ENCODE results near the gene SEBOX. TPM values are rescaled to one million over a fixed set of nuclear protein-coding genes. Genes with fewer than 3 reads are reported as not detected.

Gene SEBOX
- total RNA-seq, 1 experiment from 2014 or later: not detected

- ChIA-PET POLR2A (ENCODE audit: unreplicated experiment) (no interaction called here), CTCF (no interaction called here)
- H3K4me1 ChIP-seq (ENCODE audit: insufficient read depth, low read length): peaks cover under 1% of the 10 kb centered on the region; the same call in 1 of the 2 replicates
- TF ChIP-seq CTCF (conservative IDR thresholded peaks at IDR 0.05; ENCODE audit: low read depth, low read length): no peak
- no peak for TF ChIP-seq EZH2phosphoT487 (IDR thresholded peaks at IDR 0.05; ENCODE audit: borderline replicate concordance, low read length)
- TF ChIP-seq EZH2 (IDR thresholded peaks at IDR 0.05; ENCODE audit: low read length, unreplicated experiment): no peak
- ATAC-seq (no peak), DNase-seq (no peak)
- H3K27ac ChIP-seq (ENCODE audit: low read length): no peak overlapping the region
- no peak overlapping the region for H3K4me2 ChIP-seq (ENCODE audit: low read length)
- no peak overlapping the region for H2AFZ ChIP-seq (ENCODE audit: low read length)
- BruUV-seq (replicated peaks): no TSS peak
- intact Hi-C loops (cut with micrococcal nuclease): no loop called here
- no peaks in the 10 kb centered on the region for H3K27me3 ChIP-seq (ENCODE audit: low read length)
- H3K36me3 ChIP-seq (ENCODE audit: low read depth, low read length): no peaks in the 10 kb centered on the region; the same call in none of the 2 replicates
- no peak overlapping the region for H3K4me3 ChIP-seq (ENCODE audit: low read length)
- no peaks in the 10 kb centered on the region for H3K9me3 ChIP-seq (ENCODE audit: low read length)
- no peaks in the 10 kb centered on the region for H3F3A ChIP-seq (ENCODE audit: low read length, unreplicated experiment)
- H3K9me2 ChIP-seq (replicated peaks; ENCODE audit: low read length): no peaks in the 10 kb centered on the region
- H3K79me2 ChIP-seq (ENCODE audit: low read length): peaks cover 5% of the 10 kb centered on the region; the same call in 1 of the 2 replicates
- H4K20me1 ChIP-seq (ENCODE audit: low read length): no peaks in the 10 kb centered on the region
- H3K9ac ChIP-seq (ENCODE audit: low read length): no peak overlapping the region
Measured at GRCh38 chr17:28390563-28390962, 25.6 kb upstream of the SEBOX start.

GRCh38 chr17:28390141-28390540, 25.1 kb upstream of the SEBOX start:
- no peaks in the 10 kb centered on the region for H3K9me3 ChIP-seq (ENCODE audit: low read length)
- no peaks in the 10 kb centered on the region for H3K9me2 ChIP-seq (replicated peaks; ENCODE audit: low read length)
- no peaks in the 10 kb centered on the region for H3F3A ChIP-seq (ENCODE audit: low read length, unreplicated experiment)
- POLR2A ChIA-PET (ENCODE audit: unreplicated experiment): no interaction called here
- no peak for DNase-seq
- no peak overlapping the region for H3K4me2 ChIP-seq (ENCODE audit: low read length)
- peaks cover 7% of the 10 kb centered on the region; the same call in 1 of the 2 replicates for H3K79me2 ChIP-seq (ENCODE audit: low read length)
- BruUV-seq (replicated peaks): no TSS peak
- intact Hi-C loops (cut with micrococcal nuclease): no loop called here
- H2AFZ ChIP-seq (ENCODE audit: low read length): no peak overlapping the region
- ATAC-seq: no peak
- H3K27ac ChIP-seq (ENCODE audit: low read length): no peak overlapping the region
- H3K4me1 ChIP-seq (ENCODE audit: insufficient read depth, low read length): peaks cover 4% of the 10 kb centered on the region; the same call in 1 of the 2 replicates
- H4K20me1 ChIP-seq (ENCODE audit: low read length): no peaks in the 10 kb centered on the region
- CTCF ChIA-PET: no interaction called here
- TF ChIP-seq EZH2 (IDR thresholded peaks at IDR 0.05; ENCODE audit: low read length, unreplicated experiment): no peak
- no peaks in the 10 kb centered on the region for H3K27me3 ChIP-seq (ENCODE audit: low read length)
- H3K4me3 ChIP-seq (ENCODE audit: low read length): no peak overlapping the region
- H3K36me3 ChIP-seq (ENCODE audit: low read depth, low read length): no peaks in the 10 kb centered on the region; the same call in none of the 2 replicates
- H3K9ac ChIP-seq (ENCODE audit: low read length): no peak overlapping the region

GRCh38 chr17:28388106-28388505, 23.1 kb upstream of the SEBOX start:
- POLR2A ChIA-PET (ENCODE audit: unreplicated experiment): no interaction called here
- no peaks in the 10 kb centered on the region for H3F3A ChIP-seq (ENCODE audit: low read length, unreplicated experiment)
- H3K4me1 ChIP-seq (ENCODE audit: insufficient read depth, low read length): peaks cover 9% of the 10 kb centered on the region; the same call in 1 of the 2 replicates
- no peaks in the 10 kb centered on the region for H3K9me3 ChIP-seq (ENCODE audit: low read length)
- DNase-seq (no peak), ATAC-seq (no peak)
- BruUV-seq (replicated peaks): no TSS peak
- CTCF ChIA-PET: no interaction called here
- no peak overlapping the region for H3K4me3 ChIP-seq (ENCODE audit: low read length)
- intact Hi-C loops (cut with micrococcal nuclease): no loop called here
- H3K79me2 ChIP-seq (ENCODE audit: low read length): peaks cover 7% of the 10 kb centered on the region; the same call in 1 of the 2 replicates
- no peak overlapping the region for H2AFZ ChIP-seq (ENCODE audit: low read length)
- no peaks in the 10 kb centered on the region for H4K20me1 ChIP-seq (ENCODE audit: low read length)
- no peak overlapping the region for H3K27ac ChIP-seq (ENCODE audit: low read length)
- no peaks in the 10 kb centered on the region; the same call in none of the 2 replicates for H3K36me3 ChIP-seq (ENCODE audit: low read depth, low read length)
- TF ChIP-seq CTCF (conservative IDR thresholded peaks at IDR 0.05; ENCODE audit: low read depth, low read length): no peak
- no peak for TF ChIP-seq EZH2phosphoT487 (IDR thresholded peaks at IDR 0.05; ENCODE audit: borderline replicate concordance, low read length)
- TF ChIP-seq EZH2 (IDR thresholded peaks at IDR 0.05; ENCODE audit: low read length, unreplicated experiment): no peak
- H3K27me3 ChIP-seq (ENCODE audit: low read length): no peaks in the 10 kb centered on the region
- H3K9ac ChIP-seq (ENCODE audit: low read length): no peak overlapping the region
- no peaks in the 10 kb centered on the region for H3K9me2 ChIP-seq (replicated peaks; ENCODE audit: low read length)
- H3K4me2 ChIP-seq (ENCODE audit: low read length): no peak overlapping the region
